B cell (primary cell): Measurements from ENCODE around the gene NUP85. TPM values are rescaled to one million over a fixed set of nuclear protein-coding genes. Genes with fewer than 3 reads are reported as not detected.

Source experiments
- ATAC-seq: fragments of 200-7000 bp; cut with Tn5 transposase; one replicate; pipeline ENCODE4 v1.10.0; 2021; ENCODE audit warnings: low read depth, mild to moderate bottlenecking, moderate number of reproducible peaks, moderate library complexity
- CTCF ChIA-PET: fragments of 350-600 bp; sonication (Branson Sonifier 250); formaldehyde crosslinking; loops from one replicate; lab custom pipeline; 2021; ENCODE audit warnings: antibody characterized with exemption, inconsistent platforms; lab: Charles Lee
- POLR2A ChIA-PET: fragments of 350-600 bp; sonication (Branson Sonifier 250); formaldehyde crosslinking; loops from one replicate; lab custom pipeline; 2021; ENCODE audit warnings: antibody characterized with exemption; lab: Charles Lee
- DNase-seq: peaks from one replicate; pipeline ENCODE4 v3.0.0; 2013
- H2AFZ ChIP-seq: 2 replicates; pipeline ENCODE4 v1.6.1; 2012; ENCODE audit warnings: mild to moderate bottlenecking, low read depth, low read length; ENCODE audit not compliant: insufficient read depth, poor library complexity, severe bottlenecking
- H3K27ac ChIP-seq, 2 donors: 1 replicate in 1 of 2; 2 replicates in 1 of 2; pipeline ENCODE4 v1.5.1; 2012 to 2013; ENCODE audit warnings: low read length in 2 of 2, mild to moderate bottlenecking in 2 of 2, moderate library complexity in 1 of 2
- H3K27me3 ChIP-seq, 4 experiments: fragments of 200-600 bp in 1 of 4; sonication (generic) in 1 of 4; replicated peaks in 1 of 4; 1 replicate in 2 of 4; 2 replicates in 2 of 4; pipeline versions ENCODE4 v1.6.1 to v1.7.0; 2013 to 2016; ENCODE audit warnings: low read length in 3 of 4, mild to moderate bottlenecking in 2 of 4, mixed read lengths in 1 of 4, moderate library complexity in 1 of 4; ENCODE audit not compliant: insufficient read depth in 4 of 4, control insufficient read depth in 3 of 4; ENCODE audit errors: control extremely low read depth in 1 of 4
- H3K36me3 ChIP-seq, 2 experiments: replicated peaks in 1 of 2; 1 replicate in 1 of 2; 2 replicates in 1 of 2; pipeline versions ENCODE4 v1.6.1 to v1.7.1; 2013; ENCODE audit warnings: low read length in 1 of 2; ENCODE audit not compliant: insufficient read depth in 2 of 2, control insufficient read depth in 1 of 2; ENCODE audit errors: control extremely low read depth in 1 of 2, extremely low read depth in 1 of 2
- H3K4me1 ChIP-seq, 2 donors: fragments of 200-600 bp in 1 of 2; sonication (generic) in 1 of 2; 1 replicate in 1 of 2; 2 replicates in 1 of 2; pipeline versions ENCODE4 v1.5.1 to v1.6.1; 2013 to 2017; ENCODE audit warnings: low read length in 2 of 2; ENCODE audit not compliant: control insufficient read depth in 2 of 2, insufficient read depth in 2 of 2
- H3K4me2 ChIP-seq: replicated peaks from 2 replicates; pipeline ENCODE3; 2012; ENCODE audit warnings: mild to moderate bottlenecking, low read depth, low read length; ENCODE audit not compliant: poor library complexity, severe bottlenecking
- H3K4me3 ChIP-seq, 5 experiments: fragments of 200-600 bp in 1 of 5; sonication (generic) in 1 of 5; 1 replicate in 3 of 5; 2 replicates in 2 of 5; pipeline versions ENCODE4 v1.5.1 to v1.7.0; 2011 to 2016; ENCODE audit warnings: low read length in 4 of 5, mild to moderate bottlenecking in 4 of 5, low read depth in 2 of 5, control low read depth in 1 of 5, moderate library complexity in 1 of 5; ENCODE audit not compliant: insufficient read depth in 1 of 5; ENCODE audit errors: control extremely low read depth in 1 of 5, extremely low read depth in 1 of 5
- H3K79me2 ChIP-seq: fragments of 200-600 bp; sonication (generic); one replicate; pipeline ENCODE4 v1.6.0; 2016; ENCODE audit warnings: low read length; ENCODE audit not compliant: control insufficient read depth, insufficient read depth
- H3K9ac ChIP-seq: fragments of 200-600 bp; sonication (generic); 2 replicates; pipeline ENCODE4 v1.6.1; 2017; ENCODE audit warnings: mild to moderate bottlenecking, low read length, moderate library complexity
- H3K9me3 ChIP-seq, 3 donors: one replicate each; pipeline versions ENCODE4 v1.6.1 to v1.7.1; 2013; ENCODE audit warnings: low read length in 2 of 3; ENCODE audit not compliant: control insufficient read depth in 2 of 3, insufficient read depth in 1 of 3; ENCODE audit errors: control extremely low read depth in 1 of 3
- H4K20me1 ChIP-seq: 2 replicates; pipeline ENCODE4 v1.6.0; 2012; ENCODE audit warnings: mild to moderate bottlenecking, low read length; ENCODE audit not compliant: insufficient read depth, control insufficient read depth, poor library complexity, severe bottlenecking
- H3K27ac Mint-ChIP-seq: one replicate; pipeline ENCODE4 v1.8.0; 2021; ENCODE audit warnings: mixed read lengths
- H3K27me3 Mint-ChIP-seq: one replicate; pipeline ENCODE4 v1.8.0; 2021; ENCODE audit warnings: mixed read lengths
- H3K4me1 Mint-ChIP-seq: one replicate; pipeline ENCODE4 v1.8.0; 2021; ENCODE audit warnings: mixed read lengths
- H3K4me3 Mint-ChIP-seq: one replicate; pipeline ENCODE4 v1.8.0; 2021; ENCODE audit warnings: mixed read lengths
- H3K9me3 Mint-ChIP-seq: one replicate; pipeline ENCODE4 v1.8.0; 2022; ENCODE audit warnings: mixed read lengths; ENCODE audit not compliant: insufficient read depth
- EZH2 ChIP-seq: IDR thresholded peaks from 2 replicates; pipeline ENCODE4 v1.6.1; 2012; ENCODE audit warnings: borderline replicate concordance, low read depth, mild to moderate bottlenecking, moderate library complexity, low read length; ENCODE audit not compliant: insufficient read depth, poor library complexity, severe bottlenecking
- WGBS: methylation state at CpG from one replicate; pipeline ENCODE4 v1.1.5; 2013; ENCODE audit warnings: missing lambda C conversion rate; ENCODE audit not compliant: insufficient coverage; 5-methylcytosine and 5-hydroxymethylcytosine counted together
- intact Hi-C: fragments of 100-400 bp; cut with micrococcal nuclease; formaldehyde crosslinking; loops from one replicate; pipeline ENCODE4 v1.10.0; 2022
- polyA plus RNA-seq: library from polyadenylated mRNA; depleted of rRNA; stranded (reverse); fragments of >200 nt; gene quantifications from 2 replicates; pipeline ENCODE4 v1.2.3, GENCODE V29; 2012
- total RNA-seq, 2 donors: library from RNA; stranded (reverse); fragments of 120-200 nt in 1 of 2; gene quantifications; 1 replicate in 1 of 2; 2 replicates in 1 of 2; pipeline versions ENCODE4 v1.2.3 to v1.2.4, GENCODE V29; 2013 to 2022
- TF ChIP-seq, protein P1 (sequence below): fragments of 200-600 bp; IDR thresholded peaks from one replicate; pipeline ENCODE4 v1.8.0; 2022; ENCODE audit warnings: antibody characterized with exemption, mild to moderate bottlenecking

Gene NUP85
- total and polyA plus RNA-seq, 2 donors (not counting 1 experiment from before 2014, with no cell fraction given): 97.5 to 142 TPM

DNA sequence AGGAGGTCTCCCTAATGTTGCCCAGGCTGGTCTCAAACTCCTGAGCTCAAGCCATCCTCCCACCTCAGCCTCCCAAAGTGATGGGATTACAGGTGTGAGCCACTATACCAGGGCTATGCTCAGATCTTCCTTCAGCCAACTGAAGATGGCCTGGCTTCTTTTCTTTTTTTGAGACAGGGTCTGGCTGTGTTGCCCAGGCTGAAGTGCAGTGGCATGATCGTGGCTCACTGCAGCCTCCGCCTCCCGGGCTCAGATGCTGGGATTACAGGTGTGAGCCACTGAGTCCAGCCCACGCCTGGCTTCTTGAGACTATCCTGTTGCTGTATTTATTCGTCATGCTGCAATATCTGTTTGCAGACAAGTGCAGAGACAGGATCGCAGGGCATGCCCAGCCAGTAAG is 79.6 kb downstream of the NUP85 start:
- ATAC-seq (no peak), DNase-seq (no peak)
- H3K27ac Mint-ChIP-seq: no peak overlapping the region
- Histone ChIP-seq H3K4me3 (no peak overlapping the region), H2AFZ (no peak overlapping the region), H3K79me2 (peaks cover 61% of the 10 kb centered on the region), H3K27me3 (no peaks in the 10 kb centered on the region), H3K9me3 (no peaks in the 10 kb centered on the region), H3K27ac (no peak overlapping the region), H3K9ac (no peak overlapping the region), H3K4me1 (peaks cover 6 to 17% of the 10 kb centered on the region in 2 donors), H3K36me3 (peaks cover 1 to 42% of the 10 kb centered on the region in 2 experiments), H4K20me1 (no peaks in the 10 kb centered on the region), H3K4me2 (no peak overlapping the region)
- 89% methylated on average over 6 of the region's 6 CpGs for WGBS
- intact Hi-C loops: no loop called here
- H3K27me3 Mint-ChIP-seq: no peaks in the 10 kb centered on the region
- ChIA-PET POLR2A (interaction anchor here (0.7 to 1.3 kb wide), 2 partner anchors 13 to 120 kb away, joined by 4 to 5 read pairs; partner anchors contain the start of gene GRB2), CTCF (interaction anchor here (0.9 to 1.8 kb wide), 3 partner anchors 84 to 324 kb away, joined by 3 to 4 read pairs (median 3); no protein-coding TSS in a partner anchor)
- no peak overlapping the region for H3K4me3 Mint-ChIP-seq
- TF ChIP-seq EZH2: no peak
- TF ChIP-seq, protein P1, sequence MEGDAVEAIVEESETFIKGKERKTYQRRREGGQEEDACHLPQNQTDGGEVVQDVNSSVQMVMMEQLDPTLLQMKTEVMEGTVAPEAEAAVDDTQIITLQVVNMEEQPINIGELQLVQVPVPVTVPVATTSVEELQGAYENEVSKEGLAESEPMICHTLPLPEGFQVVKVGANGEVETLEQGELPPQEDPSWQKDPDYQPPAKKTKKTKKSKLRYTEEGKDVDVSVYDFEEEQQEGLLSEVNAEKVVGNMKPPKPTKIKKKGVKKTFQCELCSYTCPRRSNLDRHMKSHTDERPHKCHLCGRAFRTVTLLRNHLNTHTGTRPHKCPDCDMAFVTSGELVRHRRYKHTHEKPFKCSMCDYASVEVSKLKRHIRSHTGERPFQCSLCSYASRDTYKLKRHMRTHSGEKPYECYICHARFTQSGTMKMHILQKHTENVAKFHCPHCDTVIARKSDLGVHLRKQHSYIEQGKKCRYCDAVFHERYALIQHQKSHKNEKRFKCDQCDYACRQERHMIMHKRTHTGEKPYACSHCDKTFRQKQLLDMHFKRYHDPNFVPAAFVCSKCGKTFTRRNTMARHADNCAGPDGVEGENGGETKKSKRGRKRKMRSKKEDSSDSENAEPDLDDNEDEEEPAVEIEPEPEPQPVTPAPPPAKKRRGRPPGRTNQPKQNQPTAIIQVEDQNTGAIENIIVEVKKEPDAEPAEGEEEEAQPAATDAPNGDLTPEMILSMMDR: no peak
- peaks cover 26% of the 10 kb centered on the region for H3K4me1 Mint-ChIP-seq
- no peaks in the 10 kb centered on the region for H3K9me3 Mint-ChIP-seq

Other genes starting within 250 kb of the NUP85 start
- 1.7 and 3.9 TPM in 2 replicates for gene HID1, start 232.9 kb upstream of the NUP85 start, total RNA-seq
- 4.0 and 6.3 TPM in 2 replicates for gene HID1, start 232.9 kb upstream of the NUP85 start, polyA plus RNA-seq
- not detected in 2 replicates for gene CDR2L, start 218.0 kb upstream of the NUP85 start, total RNA-seq
- gene CDR2L, start 218.0 kb upstream of the NUP85 start, polyA plus RNA-seq: 0.03 and 0.07 TPM in 2 replicates
- gene MRPL58, start 193.0 kb upstream of the NUP85 start, total RNA-seq: 20.8 and 23.3 TPM in 2 replicates
- gene MRPL58, start 193.0 kb upstream of the NUP85 start, polyA plus RNA-seq: 20.4 and 21.6 TPM in 2 replicates
- 98.8 and 101 TPM in 2 replicates for gene ATP5PD, start 158.7 kb upstream of the NUP85 start, total RNA-seq
- 70.8 and 92.1 TPM in 2 replicates for gene ATP5PD, start 158.7 kb upstream of the NUP85 start, polyA plus RNA-seq
- 23.2 and 24.6 TPM in 2 replicates for gene KCTD2, start 158.5 kb upstream of the NUP85 start, total RNA-seq
- gene KCTD2, start 158.5 kb upstream of the NUP85 start, polyA plus RNA-seq: 15.1 and 15.7 TPM in 2 replicates
- 9.3 and 13.7 TPM in 2 replicates for gene SLC16A5, start 117.7 kb upstream of the NUP85 start, total RNA-seq
- gene SLC16A5, start 117.7 kb upstream of the NUP85 start, polyA plus RNA-seq: 5.1 and 14.5 TPM in 2 replicates
- 15.7 and 15.9 TPM in 2 replicates for gene ARMC7, start 95.7 kb upstream of the NUP85 start, total RNA-seq
- 9.2 and 10.4 TPM in 2 replicates for gene ARMC7, start 95.7 kb upstream of the NUP85 start, polyA plus RNA-seq
- gene NT5C, start 73.9 kb upstream of the NUP85 start, total RNA-seq: 98.9 and 103 TPM in 2 replicates
- gene NT5C, start 73.9 kb upstream of the NUP85 start, polyA plus RNA-seq: 133 and 184 TPM in 2 replicates
- 37.6 and 37.8 TPM in 2 replicates for gene JPT1, start 51.2 kb upstream of the NUP85 start, total RNA-seq
- gene JPT1, start 51.2 kb upstream of the NUP85 start, polyA plus RNA-seq: 34.8 and 39.7 TPM in 2 replicates
- 229 and 234 TPM in 2 replicates for gene SUMO2, start 22.7 kb upstream of the NUP85 start, total RNA-seq
- 35.1 and 54.7 TPM in 2 replicates for gene SUMO2, start 22.7 kb upstream of the NUP85 start, polyA plus RNA-seq
- 134 and 135 TPM in 2 replicates for gene GGA3, start 55.9 kb downstream of the NUP85 start, total RNA-seq
- gene GGA3, start 55.9 kb downstream of the NUP85 start, polyA plus RNA-seq: 109 and 116 TPM in 2 replicates
- 37.2 and 42.6 TPM in 2 replicates for gene MRPS7, start 56.2 kb downstream of the NUP85 start, total RNA-seq
- 24.5 and 25.1 TPM in 2 replicates for gene MRPS7, start 56.2 kb downstream of the NUP85 start, polyA plus RNA-seq
- gene MIF4GD, start 65.6 kb downstream of the NUP85 start, total RNA-seq: 40.0 and 41.5 TPM in 2 replicates
- gene MIF4GD, start 65.6 kb downstream of the NUP85 start, polyA plus RNA-seq: 60.2 and 87.4 TPM in 2 replicates
- gene SLC25A19, start 83.8 kb downstream of the NUP85 start, total RNA-seq: 46.4 and 52.3 TPM in 2 replicates
- 34.5 and 36.8 TPM in 2 replicates for gene SLC25A19, start 83.8 kb downstream of the NUP85 start, polyA plus RNA-seq
- gene GRB2, start 200.0 kb downstream of the NUP85 start, total RNA-seq: 219 and 224 TPM in 2 replicates
- gene GRB2, start 200.0 kb downstream of the NUP85 start, polyA plus RNA-seq: 114 and 152 TPM in 2 replicates